GM12865 (cell line): ENCODE measurements around the gene MCOLN1.
"Not testable (repeated sequence)": the region's sequence is repeated elsewhere in the genome, so short reads cannot be mapped to it uniquely, and the experiment has no call there.

ENCODE experiments used
- DNase-seq: peaks from one replicate; pipeline ENCODE4 v3.0.0; 2010; ENCODE audit warnings: low read depth
- H3K4me3 ChIP-seq: 2 replicates; pipeline ENCODE4 v1.5.1; 2011; ENCODE audit warnings: mild to moderate bottlenecking, low read depth, low read length, control low read depth
- TF ChIP-seq, protein P1 (sequence below): IDR thresholded peaks from 2 replicates; pipeline ENCODE4 v1.5.1; 2011; ENCODE audit warnings: low read length, control low read depth, low read depth, inconsistent platforms; ENCODE audit not compliant: insufficient read depth; ENCODE audit errors: missing control alignments

MCOLN1 gene

DNA sequence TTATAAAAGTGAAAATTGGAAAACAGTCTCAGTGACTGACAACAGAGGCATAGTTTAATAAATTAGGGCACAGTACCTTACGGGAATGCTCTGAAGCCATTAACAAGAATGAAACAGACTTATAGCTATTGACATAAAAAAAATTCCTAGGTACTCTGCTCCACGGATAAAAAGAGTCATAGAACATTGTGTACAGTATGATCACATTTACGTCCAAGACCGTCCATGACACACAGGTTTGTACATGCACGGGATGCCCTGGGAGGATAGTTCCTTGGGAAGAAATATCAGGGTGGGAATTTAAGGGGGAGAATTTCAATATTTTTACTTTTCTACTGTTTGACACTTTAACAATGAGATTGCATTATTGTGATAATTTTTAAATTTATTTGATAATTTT lies 48.3 kb downstream of the MCOLN1 start:
- TF ChIP-seq, protein P1, sequence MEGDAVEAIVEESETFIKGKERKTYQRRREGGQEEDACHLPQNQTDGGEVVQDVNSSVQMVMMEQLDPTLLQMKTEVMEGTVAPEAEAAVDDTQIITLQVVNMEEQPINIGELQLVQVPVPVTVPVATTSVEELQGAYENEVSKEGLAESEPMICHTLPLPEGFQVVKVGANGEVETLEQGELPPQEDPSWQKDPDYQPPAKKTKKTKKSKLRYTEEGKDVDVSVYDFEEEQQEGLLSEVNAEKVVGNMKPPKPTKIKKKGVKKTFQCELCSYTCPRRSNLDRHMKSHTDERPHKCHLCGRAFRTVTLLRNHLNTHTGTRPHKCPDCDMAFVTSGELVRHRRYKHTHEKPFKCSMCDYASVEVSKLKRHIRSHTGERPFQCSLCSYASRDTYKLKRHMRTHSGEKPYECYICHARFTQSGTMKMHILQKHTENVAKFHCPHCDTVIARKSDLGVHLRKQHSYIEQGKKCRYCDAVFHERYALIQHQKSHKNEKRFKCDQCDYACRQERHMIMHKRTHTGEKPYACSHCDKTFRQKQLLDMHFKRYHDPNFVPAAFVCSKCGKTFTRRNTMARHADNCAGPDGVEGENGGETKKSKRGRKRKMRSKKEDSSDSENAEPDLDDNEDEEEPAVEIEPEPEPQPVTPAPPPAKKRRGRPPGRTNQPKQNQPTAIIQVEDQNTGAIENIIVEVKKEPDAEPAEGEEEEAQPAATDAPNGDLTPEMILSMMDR, result no peak
- DNase-seq, result no peak
- H3K4me3 ChIP-seq, result no peak overlapping the region

DNA sequence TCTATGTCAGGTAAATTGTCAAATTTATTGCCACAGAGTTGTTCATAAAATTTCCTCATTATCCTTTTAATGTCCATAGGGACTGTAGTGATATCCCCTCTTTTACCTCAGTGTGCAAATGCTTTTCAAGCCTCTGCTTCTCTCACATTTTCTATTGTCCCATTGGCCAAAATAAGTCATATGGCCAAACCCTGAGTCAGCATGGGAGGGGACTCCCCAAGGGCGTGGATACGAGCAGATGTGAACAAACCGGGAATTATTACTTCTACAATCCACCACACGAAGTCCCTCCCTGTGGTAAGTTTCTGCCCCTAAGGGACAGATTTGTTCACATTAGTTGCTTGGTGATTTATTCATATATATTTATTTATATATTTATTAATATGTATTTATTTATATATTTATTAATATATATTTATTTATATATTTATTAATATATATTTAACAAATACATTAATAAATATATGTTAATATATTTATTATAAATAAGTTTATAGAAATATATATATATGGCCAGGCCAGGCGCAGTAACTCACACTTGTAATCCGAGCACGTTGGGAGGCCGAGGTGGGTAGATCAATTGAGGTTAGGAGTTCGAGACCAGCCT lies 53.1 kb downstream of the MCOLN1 start:
- TF ChIP-seq, protein P1, result no peak
- H3K4me3 ChIP-seq, result no peak overlapping the region
- peak; percentile 36 for DNase-seq

- DNase-seq, H3K4me3 ChIP-seq: not testable (repeated sequence)
Measured at GRCh38 chr19:7577422-7577821, 55.0 kb downstream of the MCOLN1 start.

GRCh38 chr19:7578127-7578526 lies 55.7 kb downstream of the MCOLN1 start:
- TF ChIP-seq, protein P1, result no peak
- no peak for DNase-seq
- H3K4me3 ChIP-seq, result no peak overlapping the region

GRCh38 chr19:7579182-7579581 lies 56.8 kb downstream of the MCOLN1 start:
- TF ChIP-seq, protein P1, result no peak
- H3K4me3 ChIP-seq, result no peak overlapping the region
- no peak for DNase-seq

- H3K4me3 ChIP-seq, result no peak overlapping the region
- no peak for DNase-seq
- TF ChIP-seq, protein P1, result no peak
Measured at GRCh38 chr19:7582446-7582845, 60.0 kb downstream of the MCOLN1 start.
